HCT116 (cell line): ENCODE measurements around the gene SMIM8. TPM values are rescaled to one million over a fixed set of nuclear protein-coding genes. Genes with fewer than 3 reads are reported as not detected.

Experiments used
- ATAC-seq: fragments of 200-7000 bp; cut with Tn5 transposase; 2 replicates; pipeline ENCODE4 v1.9.1; 2020; ENCODE audit warnings: mild to moderate bottlenecking, moderate library complexity
- Bru-seq: library from RNA; stranded (reverse); fragments of 400-500 nt; gene quantifications from one replicate; lab custom pipeline; 2021; lab: Mats Ljungman, UMichigan
- BruChase-seq, 2 experiments: library from RNA; stranded (reverse); fragments of 400-500 nt; gene quantifications; one replicate each; lab custom pipeline; 2021; lab: Mats Ljungman, UMichigan
- BruUV-seq: library from RNA; stranded (reverse); fragments of 400-500 nt; replicated peaks from 2 replicates; lab custom pipeline; 2021; lab: Mats Ljungman, UMichigan
- CTCF ChIA-PET: fragments of 300-600 bp; sonication (Branson Sonifier 250); formaldehyde crosslinking; loops from one replicate; lab custom pipeline; 2021; ENCODE audit warnings: antibody characterized with exemption; lab: Charles Lee
- POLR2A ChIA-PET: fragments of 300-600, 350-600 bp; sonication (Branson Sonifier 250); formaldehyde crosslinking; loops from one replicate; lab custom pipeline; 2021; ENCODE audit warnings: antibody characterized with exemption; lab: Charles Lee
- RAD21 ChIA-PET, 2 experiments: fragments of 300-600 bp; sonication (Branson Sonifier 250); formaldehyde crosslinking; loops; one replicate each; lab custom pipeline; 2023; ENCODE audit warnings: low total read pairs in 2 of 2; ENCODE audit not compliant: uncharacterized antibody in 2 of 2, unreplicated experiment in 2 of 2, low non-redundant PET in 1 of 2; lab: Charles Lee
- DNase-seq: peaks from one replicate; pipeline ENCODE4 v3.0.0-alpha.2; 2010; ENCODE audit warnings: low read depth, low spot score
- H2AFZ ChIP-seq: fragments of 200-600 bp; shearing (Covaris generic), sonication (generic); 2 replicates; pipeline ENCODE4 v1.6.1; 2017; ENCODE audit warnings: low read depth, mixed run types, mixed read lengths, antibody characterized with exemption, low read length; ENCODE audit not compliant: poor library complexity, severe bottlenecking
- H3K27ac ChIP-seq: 2 replicates; pipeline ENCODE4 v1.5.1; 2012; ENCODE audit warnings: low read depth, low read length
- H3K27me3 ChIP-seq: fragments of 200-600 bp; sonication (generic); 2 replicates; pipeline ENCODE4 v1.6.1; 2016; ENCODE audit warnings: mixed run types, low read length, mixed read lengths; ENCODE audit not compliant: insufficient read depth
- H3K36me3 ChIP-seq, 2 experiments: fragments of 200-500 bp in 1 of 2; fragments of 200-600 bp in 1 of 2; sonication (Bioruptor generic) in 1 of 2; sonication (generic) in 1 of 2; 2 replicates each; pipeline versions ENCODE4 v1.5.1 to v1.6.1; 2014 to 2016; ENCODE audit warnings: low read length in 2 of 2, inconsistent platforms in 1 of 2, mixed read lengths in 1 of 2, mixed run types in 1 of 2; ENCODE audit not compliant: insufficient read depth in 2 of 2, control insufficient read depth in 1 of 2
- H3K4me1 ChIP-seq, 2 experiments: fragments of 200-600 bp in 1 of 2; sonication (generic) in 1 of 2; 2 replicates each; pipeline versions ENCODE4 v1.5.1 to v1.6.1; 2012 to 2017; ENCODE audit warnings: low read length in 2 of 2, inconsistent platforms in 1 of 2, mild to moderate bottlenecking in 1 of 2, mixed read lengths in 1 of 2, mixed run types in 1 of 2, moderate library complexity in 1 of 2; ENCODE audit not compliant: insufficient read depth in 2 of 2, control insufficient read depth in 1 of 2
- H3K4me2 ChIP-seq: fragments of 200-600 bp; sonication (generic); 2 replicates; pipeline ENCODE4 v1.6.1; 2017; ENCODE audit warnings: mixed run types, low read length, mixed read lengths
- H3K4me3 ChIP-seq, 2 experiments: fragments of 200-600 bp in 1 of 2; sonication (generic) in 1 of 2; replicated peaks in 1 of 2; 2 replicates each; pipeline ENCODE4 v1.5.1; 2011 to 2016; ENCODE audit warnings: low read length in 2 of 2, control low read depth in 1 of 2, low read depth in 1 of 2, mild to moderate bottlenecking in 1 of 2, mixed read lengths in 1 of 2, mixed run types in 1 of 2
- H3K79me2 ChIP-seq: fragments of 200-600 bp; sonication (generic); 2 replicates; pipeline ENCODE4 v1.6.1; 2017; ENCODE audit warnings: mild to moderate bottlenecking, mixed run types, low read length, moderate library complexity, mixed read lengths; ENCODE audit not compliant: insufficient read depth
- H3K9ac ChIP-seq: fragments of 200-600 bp; sonication (generic); 2 replicates; pipeline ENCODE4 v1.6.1; 2016; ENCODE audit warnings: low read length, mixed read lengths
- H3K9me2 ChIP-seq: fragments of 200-600 bp; sonication (generic), shearing (Covaris generic); 2 replicates; pipeline ENCODE4 v1.6.1; 2017; ENCODE audit warnings: mixed run types, mild to moderate bottlenecking, moderate library complexity; ENCODE audit not compliant: insufficient read depth
- H3K9me3 ChIP-seq, 2 experiments: fragments of 200-500 bp in 1 of 2; fragments of 200-600 bp in 1 of 2; sonication (Bioruptor generic) in 1 of 2; sonication (generic) in 1 of 2; 2 replicates each; pipeline ENCODE4 v1.6.1; 2014 to 2017; ENCODE audit warnings: low read length in 2 of 2, mixed read lengths in 2 of 2, inconsistent platforms in 1 of 2, low read depth in 1 of 2, mild to moderate bottlenecking in 1 of 2, mixed run types in 1 of 2, moderate library complexity in 1 of 2; ENCODE audit not compliant: control insufficient read depth in 1 of 2, insufficient read depth in 1 of 2
- H4K20me1 ChIP-seq: fragments of 200-600 bp; sonication (generic), shearing (Covaris generic); 2 replicates; pipeline ENCODE4 v1.6.1; 2017; ENCODE audit warnings: mixed run types, mild to moderate bottlenecking, moderate library complexity; ENCODE audit not compliant: insufficient read depth
- ATF3 ChIP-seq: IDR thresholded peaks from 2 replicates; pipeline ENCODE4 v1.6.1; 2012
- CBX3 ChIP-seq: IDR thresholded peaks from 2 replicates; pipeline ENCODE4 v1.6.1; 2012; ENCODE audit warnings: low read depth
- CTCF ChIP-seq, 3 experiments: fragments of 200-600 bp in 1 of 3; sonication (generic) in 1 of 3; IDR thresholded peaks in 2 of 3; conservative IDR thresholded peaks in 1 of 3; 2 replicates each; pipeline ENCODE4 v1.5.1; 2012 to 2017; ENCODE audit warnings: low read depth in 2 of 3, low read length in 2 of 3, antibody characterized with exemption in 1 of 3, borderline replicate concordance in 1 of 3, control low read depth in 1 of 3, mild to moderate bottlenecking in 1 of 3, mixed read lengths in 1 of 3, mixed run types in 1 of 3, moderate library complexity in 1 of 3; ENCODE audit not compliant: insufficient read depth in 1 of 3
- EGR1 ChIP-seq: IDR thresholded peaks from 2 replicates; pipeline ENCODE4 v1.6.1; 2012; ENCODE audit warnings: low read depth
- MAX ChIP-seq: IDR thresholded peaks from 2 replicates; pipeline ENCODE4 v1.6.1; 2012
- POLR2A ChIP-seq: IDR thresholded peaks from 2 replicates; pipeline ENCODE4 v1.7.0; 2011; ENCODE audit warnings: borderline replicate concordance; ENCODE audit not compliant: insufficient read depth, insufficient read length; ENCODE audit errors: extremely low read depth
- POLR2AphosphoS5 ChIP-seq: IDR thresholded peaks from 2 replicates; pipeline ENCODE4 v1.6.1; 2011; ENCODE audit warnings: mild to moderate bottlenecking, low read depth, low read length, moderate library complexity
- SIN3A ChIP-seq: IDR thresholded peaks from 2 replicates; pipeline ENCODE4 v1.6.1; 2012; ENCODE audit warnings: low read depth
- SP1 ChIP-seq: IDR thresholded peaks from 2 replicates; pipeline ENCODE4 v1.6.1; 2012; ENCODE audit warnings: low read depth
- TCF7L2 ChIP-seq: IDR thresholded peaks from 2 replicates; pipeline ENCODE4 v1.7.0; 2011; ENCODE audit warnings: borderline replicate concordance, inconsistent platforms; ENCODE audit not compliant: insufficient read depth, insufficient read length; ENCODE audit errors: extremely low read depth
- YY1 ChIP-seq: IDR thresholded peaks from 2 replicates; pipeline ENCODE4 v1.6.1; 2011; ENCODE audit warnings: low read length, low read depth, moderate library complexity, mild to moderate bottlenecking; ENCODE audit not compliant: insufficient replicate concordance; ENCODE audit errors: extremely low read depth
- ZBTB33 ChIP-seq: IDR thresholded peaks from 2 replicates; pipeline ENCODE4 v1.6.1; 2011; ENCODE audit warnings: mild to moderate bottlenecking, low read length, moderate library complexity; ENCODE audit not compliant: insufficient replicate concordance; ENCODE audit errors: extremely low read depth
- ZNF274 ChIP-seq: fragments of 200-500 bp; sonication (Bioruptor generic); IDR thresholded peaks from 2 replicates; pipeline ENCODE4 v1.6.1; 2014; ENCODE audit warnings: mild to moderate bottlenecking, low read depth, low read length, inconsistent platforms
- intact Hi-C: fragments of 100-400 bp; cut with micrococcal nuclease; formaldehyde crosslinking; loops from 2 replicates; pipeline ENCODE4 v1.10.0; 2022
- long read RNA-seq: library from polyadenylated mRNA; unstranded; transcript quantifications from one replicate; pipeline ENCODE4 v2.0.0, GENCODE V29; 2021; ENCODE audit not compliant: unreplicated experiment
- polyA plus RNA-seq: library from polyadenylated mRNA; unstranded; fragments of >200 nt; gene quantifications from 2 replicates; pipeline ENCODE4 v1.2.1, GENCODE V29; 2012; ENCODE audit warnings: missing spikeins
- total RNA-seq: library from RNA; stranded (reverse); gene quantifications from one replicate; pipeline ENCODE4 v1.2.1, GENCODE V29; 2021; ENCODE audit not compliant: unreplicated experiment

Gene SMIM8
- 8.0 TPM for total RNA-seq
- polyA plus RNA-seq: 1.9 and 2.1 TPM in 2 replicates
- percentile 70 among the genes with signal in this experiment for Bru-seq, nascent RNA
- BruChase-seq, experiment 1, labeled RNA remaining after a 6-hour chase: percentile 63 among the genes with signal in this experiment
- percentile 79 among the genes with signal in this experiment for BruChase-seq, experiment 2, labeled RNA remaining after a 2-hour chase
- long read RNA-seq, transcript SMIM8-201 (3 exons, 2,405 nt): major isoform, 12 of 15 reads
- long read RNA-seq, partial matches to known transcripts: 2 of 15 reads
- long read RNA-seq, other reads (novel, unspliced or antisense): 1 of 15 reads

DNA sequence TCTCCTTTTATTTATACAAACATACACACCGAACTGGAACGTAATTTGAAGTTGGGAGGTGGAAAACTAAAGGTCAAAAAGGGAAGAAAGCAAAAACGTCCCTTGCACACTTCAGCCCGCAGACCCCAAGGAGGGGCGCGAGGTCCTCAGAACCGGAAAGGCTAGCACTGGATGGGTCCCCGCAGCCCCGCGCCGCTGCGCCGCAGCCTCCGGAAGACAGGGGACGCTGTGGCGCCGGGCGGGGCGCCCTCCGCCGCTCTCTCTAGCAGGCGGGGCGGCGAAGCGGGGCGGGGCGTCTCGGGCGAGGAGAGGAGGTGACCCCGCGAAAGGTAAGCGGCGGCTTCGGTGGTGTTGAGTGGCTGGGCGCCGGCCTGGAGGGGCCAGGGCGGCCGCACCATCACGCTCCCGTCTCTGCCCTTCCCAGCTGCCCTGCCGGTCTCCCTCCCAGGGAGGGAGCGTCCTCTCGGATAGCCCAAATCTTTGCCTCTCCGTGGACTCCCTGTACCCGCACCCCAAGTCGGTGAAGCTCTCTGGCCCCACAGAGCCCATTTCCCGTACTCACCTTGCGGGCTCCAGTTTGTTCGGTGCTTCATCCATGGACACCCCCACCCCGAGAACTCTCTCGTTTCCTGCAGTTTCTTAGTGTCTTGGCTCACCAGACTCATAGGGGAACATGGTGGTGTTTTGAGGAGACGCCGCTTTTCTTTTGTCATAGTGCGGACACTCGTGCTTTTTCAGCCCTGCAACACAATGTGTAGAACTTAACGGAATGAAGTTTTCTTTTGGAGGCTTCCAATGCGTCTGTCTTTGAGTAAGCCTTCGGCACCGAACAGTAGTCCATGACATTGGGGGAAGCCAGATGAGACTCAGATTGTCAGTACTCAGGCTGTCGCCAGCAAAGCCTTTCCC is at the start of gene SMIM8:
SMIM8 (plus strand) TSS at position 285 of the 909 bp plus-strand sequence. CDS start 14,444 bp downstream, outside the sequence.
- Histone ChIP-seq H3K9me3 (no peaks in the 10 kb centered on the region), H3K9me2 (0 out of 2 replicates have a peak, but pooled peaks cover 2% of the 10 kb centered on the region), H3K9ac (peak within 1 kb of the TSS; percentile 91), H3K4me1 (peaks cover 0 to 4% of the 10 kb centered on the region in 2 experiments; a peak in 1 of 4 replicates), H3K27ac (peak within 1 kb of the TSS; percentile 49), H3K27me3 (no peaks in the 10 kb centered on the region), H2AFZ (peak within 1 kb of the TSS; percentile 99), H3K4me2 (peak within 1 kb of the TSS; percentile 94), H3K36me3 (no peaks in the 10 kb centered on the region), H3K4me3 (peak within 1 kb of the TSS; percentile 99), H3K79me2 (peaks cover 4% of the 10 kb centered on the region; the same call in 1 of the 2 replicates), H4K20me1 (no peaks in the 10 kb centered on the region)
- ChIA-PET POLR2A (no interaction called here), CTCF (interaction anchor here (0.7 kb wide), 1 partner anchor 30 kb away, joined by 4 read pairs; no protein-coding TSS in a partner anchor), RAD21 (no interaction called here)
- ATAC-seq: peak; percentile 99
- no TSS peak for BruUV-seq
- DNase-seq: peak; percentile 53
- intact Hi-C loops: loop anchor here (1.0 kb wide), 1 partner anchor 150 kb away; the partner anchor contains the start of gene SLC35A1
- TF ChIP-seq SP1 (0 out of 2 replicates have a peak, but pooled peaks have one; percentile 43), ZBTB33 (peak; percentile 40), POLR2AphosphoS5 (peak; percentile 96), ZNF274 (no peak), SIN3A (peak; percentile 69), YY1 (peak; percentile 84), CBX3 (peak; percentile 83), TCF7L2 (no peak), MAX (peak; percentile 17; the same call in 1 of the 2 replicates), EGR1 (no peak), ATF3 (no peak), POLR2A (peak; percentile 52), CTCF (IDR thresholded peaks at IDR 0.05 in 2 of 3, conservative IDR thresholded peaks at IDR 0.05 in 1 of 3; ENCODE audit: borderline replicate concordance in 1 of 3, insufficient read depth in 1 of 3, low read depth in 2 of 3, low read length in 2 of 3) (peak; percentile 76 to 100 (median 98))
